PC-9 (cell line): Measurements from ENCODE around the gene CEP44.

ENCODE experiments used
- EZH2 ChIP-seq: fragments of 200-600 bp; sonication (generic); IDR thresholded peaks from 2 replicates; pipeline ENCODE4 v1.8.0; 2017; ENCODE audit warnings: antibody characterized with exemption, low read depth
- TF ChIP-seq, protein P1 (sequence below): fragments of 200-600 bp; sonication (generic); conservative IDR thresholded peaks from 2 replicates; pipeline ENCODE4 v1.6.1; 2017; ENCODE audit warnings: mixed run types, antibody characterized with exemption, mild to moderate bottlenecking, moderate library complexity

DNA sequence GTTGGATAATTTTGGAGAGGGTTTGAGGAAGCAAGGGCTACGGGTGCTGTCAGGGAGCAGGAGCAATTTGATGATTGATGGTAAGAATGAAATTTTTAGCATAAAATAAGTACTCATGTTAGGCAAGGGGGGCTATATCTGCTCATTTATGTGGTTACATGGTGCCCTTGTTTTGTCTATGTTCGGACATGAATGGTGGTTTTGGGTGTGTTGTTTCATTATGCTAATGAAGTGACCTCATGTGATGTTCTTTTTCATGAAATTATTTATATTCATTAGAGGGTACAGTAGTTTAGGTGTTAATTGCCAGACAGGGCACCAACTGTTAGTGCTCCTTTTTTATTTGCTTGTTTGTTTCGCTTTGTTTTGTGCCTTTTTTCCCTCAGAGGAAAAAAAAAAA is 29.3 kb downstream of the CEP44 start:
- TF ChIP-seq, protein P1, sequence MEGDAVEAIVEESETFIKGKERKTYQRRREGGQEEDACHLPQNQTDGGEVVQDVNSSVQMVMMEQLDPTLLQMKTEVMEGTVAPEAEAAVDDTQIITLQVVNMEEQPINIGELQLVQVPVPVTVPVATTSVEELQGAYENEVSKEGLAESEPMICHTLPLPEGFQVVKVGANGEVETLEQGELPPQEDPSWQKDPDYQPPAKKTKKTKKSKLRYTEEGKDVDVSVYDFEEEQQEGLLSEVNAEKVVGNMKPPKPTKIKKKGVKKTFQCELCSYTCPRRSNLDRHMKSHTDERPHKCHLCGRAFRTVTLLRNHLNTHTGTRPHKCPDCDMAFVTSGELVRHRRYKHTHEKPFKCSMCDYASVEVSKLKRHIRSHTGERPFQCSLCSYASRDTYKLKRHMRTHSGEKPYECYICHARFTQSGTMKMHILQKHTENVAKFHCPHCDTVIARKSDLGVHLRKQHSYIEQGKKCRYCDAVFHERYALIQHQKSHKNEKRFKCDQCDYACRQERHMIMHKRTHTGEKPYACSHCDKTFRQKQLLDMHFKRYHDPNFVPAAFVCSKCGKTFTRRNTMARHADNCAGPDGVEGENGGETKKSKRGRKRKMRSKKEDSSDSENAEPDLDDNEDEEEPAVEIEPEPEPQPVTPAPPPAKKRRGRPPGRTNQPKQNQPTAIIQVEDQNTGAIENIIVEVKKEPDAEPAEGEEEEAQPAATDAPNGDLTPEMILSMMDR = no peak
- no peak for TF ChIP-seq EZH2
